Stimulated activated CD4-positive, alpha-beta T cell treated with anti-CD3 and anti-CD28 coated beads, Interleukin-2, amount 100 ng/mL, for 48 hours (primary cell): Measurements from ENCODE around the gene TTLL8.
A peak's percentile ranks its signal among the peaks of the same experiment; 100 is the strongest.

Source experiments
- DNase-seq, 2 donors: peaks; one replicate each; pipeline ENCODE4 v3.0.0-alpha.2; 2020

Gene TTLL8

GRCh38 chr22:50016988-50017700 lies 41.0 kb downstream of the TTLL8 start:
- peak; percentile 74 to 76 for DNase-seq

- DNase-seq = no peak
Measured at GRCh38 chr22:50016308-50016987, 41.6 kb downstream of the TTLL8 start.

DNA sequence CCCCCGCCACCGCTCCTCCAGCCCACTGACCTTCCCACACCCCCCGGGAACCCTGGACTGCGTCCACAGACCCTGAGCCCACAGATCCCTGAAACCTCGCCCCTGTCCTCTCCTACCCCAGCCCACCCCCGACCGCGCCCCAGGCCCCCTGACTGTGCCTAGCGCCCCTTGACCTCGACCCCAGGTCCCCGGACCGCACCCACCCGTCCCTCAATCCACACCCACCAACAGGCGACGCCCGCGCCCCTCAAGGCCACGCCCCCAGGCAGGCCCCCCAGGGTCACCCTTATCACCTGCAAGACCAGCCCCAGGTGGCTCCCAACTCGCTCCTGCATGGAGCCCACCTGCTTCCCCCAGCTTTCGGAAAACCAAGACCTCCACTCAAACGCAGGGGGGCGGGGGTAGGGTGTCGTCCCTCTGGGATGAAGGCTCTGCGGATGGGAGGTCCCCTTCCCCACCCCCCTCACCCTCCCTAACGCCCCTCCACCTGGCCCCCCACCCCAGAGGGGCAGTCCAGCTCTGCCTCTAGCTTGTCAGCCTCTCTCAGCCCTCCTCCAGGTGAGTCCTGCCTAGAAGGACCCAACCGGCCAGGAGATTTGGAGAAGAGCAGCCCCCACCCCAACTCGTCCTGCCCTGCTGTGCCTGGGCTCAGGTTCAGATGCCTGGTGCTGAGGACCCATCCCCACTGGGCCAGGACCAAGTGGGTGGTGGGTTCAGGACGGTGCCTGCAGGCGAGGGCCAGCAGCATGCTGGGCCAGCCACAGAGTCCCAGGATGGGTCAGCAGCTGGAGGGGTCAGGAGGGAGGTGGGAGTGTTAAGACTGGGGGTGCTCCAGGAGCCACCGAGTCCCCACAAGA lies 42.4 kb downstream of the TTLL8 start:
- no peak for DNase-seq

DNA sequence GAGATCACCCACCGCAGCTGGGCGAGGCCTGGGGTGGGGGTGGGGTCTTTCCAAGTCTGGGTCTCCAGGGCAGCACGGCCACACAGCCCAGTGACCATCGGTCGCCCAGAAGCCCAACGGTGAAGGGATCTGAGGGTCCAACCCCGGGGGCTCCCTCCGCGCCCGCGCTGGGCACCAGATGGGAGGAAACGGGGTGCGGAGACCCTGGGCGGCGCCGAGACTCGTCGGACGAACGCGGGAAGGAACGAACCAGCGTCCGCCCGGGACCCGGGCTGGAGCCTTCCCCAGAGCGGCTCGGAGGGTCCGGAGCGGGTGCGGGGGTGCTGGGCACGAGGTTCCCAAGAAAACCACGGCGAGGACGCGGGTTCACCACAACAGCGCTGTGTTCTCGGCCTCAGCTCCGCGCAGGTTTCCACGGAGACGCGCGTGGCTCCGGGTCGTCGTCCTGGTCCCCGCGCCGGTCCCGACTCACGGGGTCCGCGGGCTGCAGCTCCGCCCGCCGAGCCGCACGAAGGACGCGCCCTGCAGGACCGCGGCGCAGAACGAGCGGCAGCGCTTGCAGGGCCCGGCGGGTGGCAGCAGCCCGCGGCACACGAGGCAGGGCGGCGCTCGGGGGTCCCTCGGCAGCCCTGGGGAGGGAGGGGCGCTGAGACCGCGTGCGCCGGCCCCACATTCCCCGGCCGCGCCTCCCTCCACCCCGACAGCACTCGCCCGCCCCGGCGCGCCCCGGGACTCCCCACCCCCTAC lies 43.3 kb downstream of the TTLL8 start:
- DNase-seq = no peak

DNA sequence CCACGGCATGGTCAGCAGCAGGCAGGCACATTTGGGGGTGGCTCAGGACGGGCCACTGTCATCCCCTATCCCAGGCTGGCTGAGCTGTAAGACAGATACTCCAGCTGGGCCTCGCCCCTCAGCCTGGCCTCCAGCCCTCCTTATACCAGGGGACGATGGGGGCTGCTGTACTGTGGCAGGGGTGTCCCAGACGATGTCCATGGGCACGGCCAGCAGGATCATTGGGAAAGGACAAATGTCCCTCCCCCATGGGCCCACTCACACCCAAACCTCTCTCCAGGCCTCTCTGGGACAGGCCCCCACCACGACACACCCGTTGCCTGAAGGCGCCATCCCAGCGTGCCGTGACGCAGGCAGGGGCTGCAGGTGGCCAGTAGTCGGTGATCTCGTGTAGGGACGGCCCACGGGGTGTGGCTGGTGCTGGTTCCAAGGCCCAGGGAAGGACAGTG lies 44.0 kb downstream of the TTLL8 start:
- no peak for DNase-seq

GRCh38 chr22:50012211-50013181 lies 45.6 kb downstream of the TTLL8 start, which contains the start of gene IL17REL:
TSS of gene IL17REL (minus strand) at chr22:50012765. CDS start at chr22:50012646, 119 bp downstream.
- no peak for DNase-seq

DNA sequence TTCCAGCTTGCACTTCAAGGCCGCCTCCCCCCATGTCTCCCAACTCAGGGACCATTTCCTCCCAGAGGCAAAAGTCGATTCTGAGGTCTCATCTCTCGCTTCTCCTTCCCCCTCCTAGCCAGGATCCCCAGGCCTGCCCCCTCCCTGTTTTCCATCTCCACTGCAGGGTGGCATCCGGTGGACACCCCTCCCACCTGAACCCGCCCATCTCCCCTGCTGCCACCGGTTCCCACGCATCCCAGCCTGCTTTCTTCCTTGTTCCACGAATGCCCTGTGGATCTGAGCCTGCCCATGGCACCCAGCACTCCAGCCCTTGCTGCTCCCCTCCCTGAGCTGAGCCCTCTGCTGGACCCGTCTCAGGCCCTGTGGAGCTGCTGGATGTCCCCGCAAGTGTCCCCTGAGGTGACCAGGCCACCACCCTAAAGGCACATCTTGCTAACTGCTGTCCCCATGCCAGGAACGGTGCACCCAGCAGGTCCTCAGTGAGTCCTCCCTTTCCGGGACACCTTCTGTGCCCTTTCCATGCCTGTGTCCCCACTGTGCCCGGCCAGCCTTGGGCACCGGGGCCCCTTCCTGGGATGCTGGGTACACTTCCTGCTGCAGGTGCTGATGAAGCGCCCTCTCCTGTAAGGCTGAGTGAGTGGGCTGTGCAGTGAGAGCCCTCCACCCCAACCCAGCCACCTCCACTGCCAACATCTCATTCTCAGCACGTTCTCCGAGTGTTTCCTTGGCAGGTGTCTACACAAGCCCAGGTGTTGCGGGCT lies 46.5 kb downstream of the TTLL8 start:
- no peak for DNase-seq

DNA sequence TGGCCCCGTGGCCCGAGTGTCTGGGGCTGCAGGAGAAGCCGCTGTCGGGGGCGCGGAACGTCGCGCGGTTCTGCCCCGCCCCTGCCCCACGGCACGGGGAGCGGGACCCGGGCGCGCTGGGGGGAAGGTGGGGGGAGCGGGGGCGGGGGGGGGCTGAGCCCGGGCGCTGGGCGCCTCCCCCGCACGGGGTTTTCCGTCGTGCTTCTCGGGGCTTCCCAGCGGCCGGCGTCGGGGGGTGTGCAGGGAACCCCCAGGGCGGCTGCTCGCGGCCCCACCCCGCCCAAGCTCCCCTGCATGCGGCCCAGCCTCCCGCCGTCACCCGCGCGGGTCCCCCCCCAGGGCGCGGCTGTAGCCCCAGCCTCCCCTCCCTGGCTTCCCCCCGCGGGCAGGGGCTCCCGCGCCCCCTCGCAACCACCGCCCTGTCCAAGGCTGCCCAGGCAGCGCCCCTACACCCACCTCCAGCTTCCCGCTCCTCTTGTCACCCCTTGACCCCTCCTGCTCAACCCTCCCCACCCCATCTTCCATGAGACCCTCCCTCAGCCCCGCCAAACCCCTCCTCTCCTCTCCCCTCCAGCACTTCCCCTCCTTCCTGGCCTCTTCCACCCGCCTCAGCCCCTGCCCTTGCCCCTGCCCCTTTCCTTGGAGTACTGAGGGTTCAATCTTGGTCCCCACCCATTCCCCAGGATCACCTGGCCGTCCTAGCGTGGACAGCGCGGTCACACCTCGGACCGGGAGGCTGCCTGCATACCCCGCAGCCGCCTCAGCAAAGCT lies 47.2 kb downstream of the TTLL8 start:
- DNase-seq = no peak

DNA sequence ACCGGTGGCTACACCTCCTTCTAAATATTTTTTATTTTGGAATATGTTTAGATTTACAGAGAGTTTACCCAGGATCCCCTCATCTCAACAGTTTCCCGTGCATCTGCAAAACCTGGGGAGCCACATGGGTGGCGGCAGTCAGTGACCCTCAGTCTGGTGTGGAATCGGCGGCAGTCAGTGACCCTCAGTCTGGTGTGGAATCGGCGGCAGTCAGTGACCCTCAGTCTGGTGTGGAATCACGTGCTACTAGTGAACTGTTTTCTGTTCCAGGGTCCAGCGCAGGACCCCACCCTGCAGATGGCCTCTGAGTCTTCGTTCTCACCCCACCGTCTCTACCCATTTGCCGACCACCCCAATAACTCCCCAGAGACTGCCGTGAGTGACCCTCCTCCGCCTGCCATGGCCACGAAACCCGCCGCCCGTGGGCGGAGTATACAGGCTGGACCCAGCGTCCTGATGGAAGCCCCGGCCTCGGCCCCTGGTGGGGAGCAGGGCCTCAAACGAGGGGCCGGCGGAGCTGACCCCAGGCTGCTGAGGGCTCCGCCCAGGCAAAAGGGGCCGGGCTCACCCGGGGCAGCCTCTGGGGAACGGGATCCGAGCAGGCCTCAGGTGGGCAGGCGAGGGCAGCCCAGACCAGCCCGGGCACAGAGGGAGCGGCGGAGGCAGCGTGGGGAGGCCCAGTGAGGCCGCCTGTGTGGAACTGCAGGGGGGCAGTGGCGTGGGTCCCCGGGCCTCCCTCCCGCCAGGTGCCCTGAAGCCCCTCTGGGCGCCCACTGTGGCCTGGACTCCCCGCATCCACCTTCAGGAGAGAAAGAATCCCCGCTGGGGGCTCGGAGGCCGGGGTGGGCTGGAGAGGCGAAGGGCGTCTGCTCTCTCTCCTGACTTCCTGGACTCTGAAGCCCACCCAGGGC lies 48.1 kb downstream of the TTLL8 start:
- no peak for DNase-seq

- no peak for DNase-seq
Measured at GRCh38 chr22:50009251-50009650, 48.8 kb downstream of the TTLL8 start.

GRCh38 chr22:50008151-50009040 lies 49.7 kb downstream of the TTLL8 start:
- DNase-seq = no peak

DNA sequence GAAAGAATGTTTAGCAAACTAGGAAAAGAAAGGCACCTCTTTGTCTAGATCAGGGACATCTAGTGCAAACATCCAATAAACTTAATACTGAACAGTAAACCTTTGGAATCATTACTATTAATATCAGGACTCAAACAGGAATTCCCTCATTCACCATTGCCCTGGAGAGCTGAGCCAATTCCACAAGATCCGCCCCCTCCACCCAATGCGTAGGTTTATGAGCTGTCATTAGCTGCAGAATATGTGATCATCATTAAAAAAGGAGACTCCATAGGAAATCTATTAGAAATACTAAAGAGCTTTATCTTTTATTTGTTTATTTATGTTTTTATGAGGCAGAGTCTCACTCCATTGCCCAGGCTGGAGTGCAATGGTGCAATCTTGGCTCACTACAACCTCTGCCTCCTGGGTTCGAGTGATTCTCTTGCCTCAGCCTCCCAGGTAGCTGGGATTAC lies 51.0 kb downstream of the TTLL8 start:
- no peak for DNase-seq

DNA sequence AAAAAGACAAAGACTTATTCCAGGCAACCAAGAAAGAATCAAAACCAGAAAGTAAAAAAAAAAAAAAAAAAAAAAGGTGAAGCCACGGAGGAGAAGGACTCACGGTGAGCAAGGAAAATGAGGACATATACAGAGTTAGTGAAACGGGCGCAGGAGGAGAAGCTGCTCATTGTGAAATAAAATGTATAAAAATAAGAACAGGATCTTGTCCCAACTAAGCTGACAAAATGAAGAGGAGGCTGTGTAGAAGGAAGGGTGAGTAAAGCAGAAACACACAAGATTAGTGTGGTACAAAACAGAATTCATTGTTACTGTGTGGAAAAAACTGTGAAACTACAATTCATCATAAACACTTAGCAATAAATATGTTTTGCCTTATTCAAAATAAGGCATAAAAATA lies 53.2 kb downstream of the TTLL8 start:
- no peak for DNase-seq

DNA sequence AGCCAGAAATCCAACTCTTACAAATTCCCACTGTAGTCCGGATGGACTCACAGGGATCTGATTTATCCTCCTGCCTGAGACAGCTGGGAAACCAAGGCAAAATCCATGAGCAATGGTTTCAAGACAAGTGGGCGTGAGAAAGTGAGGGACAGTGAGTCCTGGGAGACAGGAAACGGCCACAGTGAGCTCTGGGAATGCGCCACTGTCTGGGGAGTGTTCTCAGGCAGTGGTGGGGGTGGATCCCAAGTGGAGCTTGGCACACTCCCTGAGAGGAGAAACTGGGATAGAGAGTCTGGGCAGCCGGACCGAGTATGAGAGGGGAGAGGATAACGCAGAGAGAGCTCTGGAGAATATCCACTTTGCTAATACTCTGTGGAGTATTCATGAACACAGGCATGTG lies 55.3 kb downstream of the TTLL8 start:
- DNase-seq = no peak

- DNase-seq = no peak
Measured at GRCh38 chr22:50001388-50002231, 56.5 kb downstream of the TTLL8 start.

DNA sequence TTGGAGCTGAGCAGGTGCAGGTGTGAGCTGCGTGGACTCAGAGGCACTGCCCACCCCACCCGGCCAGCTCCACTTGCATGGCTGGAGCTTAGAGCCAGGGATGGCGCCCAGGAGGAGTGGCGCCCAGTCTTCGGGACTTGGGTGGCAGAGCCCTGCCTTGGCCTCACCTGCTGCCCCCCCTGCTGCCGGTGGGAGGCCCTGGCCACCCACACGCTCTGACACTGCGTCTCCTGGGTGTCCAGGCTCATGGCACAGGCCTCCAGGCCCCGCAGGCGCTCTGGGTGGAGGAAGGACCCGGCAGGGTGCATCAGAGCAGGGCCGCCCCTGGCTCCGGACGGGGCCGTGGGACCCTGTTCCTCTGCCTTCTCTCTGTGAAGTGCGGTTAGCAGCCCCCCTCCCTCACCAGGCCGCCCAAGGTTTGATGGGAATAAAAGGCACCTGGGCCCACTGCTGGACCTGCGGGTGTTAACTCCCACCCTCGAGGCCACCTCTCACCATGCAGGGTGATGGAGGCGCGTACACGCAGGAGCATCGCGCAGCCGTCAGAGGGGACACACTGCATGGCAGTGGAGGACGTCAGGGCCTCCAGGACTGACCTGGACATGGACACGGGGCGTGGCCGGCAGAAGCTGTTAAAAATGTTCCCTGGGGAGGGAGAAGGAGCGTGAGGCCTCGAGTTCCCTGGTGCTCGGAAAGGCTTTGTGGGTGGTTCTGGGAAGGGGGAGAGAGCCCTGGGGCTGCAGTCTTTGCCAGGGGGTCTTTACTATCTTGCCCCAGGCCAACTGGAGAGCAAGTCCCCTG lies 57.3 kb downstream of the TTLL8 start:
- DNase-seq = no peak
